HG02870 (cell line): ENCODE results near the gene ASPSCR1.
A peak's percentile ranks its signal among the peaks of the same experiment; 100 is the strongest.

ENCODE experiments used
- ATAC-seq: cut with Tn5 transposase; IDR thresholded peaks from one replicate; pipeline ENCODE4 v1.9.1; 2021; ENCODE audit warnings: mild to moderate bottlenecking, moderate library complexity; ENCODE audit not compliant: unreplicated experiment

The ASPSCR1 gene

DNA sequence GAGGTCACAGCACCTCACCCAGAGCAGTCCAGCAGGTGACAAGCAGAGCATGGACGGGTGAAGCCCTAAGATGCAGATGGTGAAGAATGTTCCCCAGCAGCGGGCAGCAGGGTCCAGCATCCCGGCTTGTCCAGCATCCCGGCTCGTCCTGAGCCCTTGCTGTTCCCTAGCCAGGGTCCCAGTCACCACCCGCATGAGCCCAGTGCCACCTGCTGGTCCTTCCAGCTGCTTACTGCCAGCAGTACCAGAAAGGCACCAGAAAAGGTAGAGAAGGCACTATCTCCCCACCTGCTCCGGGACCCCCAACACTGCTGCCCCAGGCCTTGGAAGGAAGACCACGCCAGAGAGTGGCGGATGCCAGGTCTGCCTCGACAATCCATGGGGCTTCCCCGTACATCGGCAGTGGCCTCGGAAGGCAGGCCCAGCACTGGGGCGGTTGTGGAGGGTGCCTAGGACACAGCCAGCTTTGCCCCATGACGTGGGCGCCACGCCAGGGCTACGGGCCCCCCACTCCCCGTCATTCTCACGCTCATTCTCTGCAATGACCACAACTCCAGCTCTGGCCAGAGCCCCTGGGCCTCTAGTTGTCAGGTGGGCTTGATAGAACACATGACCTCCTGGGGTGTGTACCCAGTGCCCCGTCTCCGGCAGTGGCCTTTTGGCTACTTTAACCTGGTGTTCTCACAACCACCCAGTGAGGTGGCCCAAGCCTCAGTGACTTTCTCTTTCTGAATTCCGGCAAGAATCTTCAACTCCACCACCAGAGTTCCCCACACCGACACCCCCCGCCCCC is 43.9 kb downstream of the ASPSCR1 start:
- no peak for ATAC-seq

DNA sequence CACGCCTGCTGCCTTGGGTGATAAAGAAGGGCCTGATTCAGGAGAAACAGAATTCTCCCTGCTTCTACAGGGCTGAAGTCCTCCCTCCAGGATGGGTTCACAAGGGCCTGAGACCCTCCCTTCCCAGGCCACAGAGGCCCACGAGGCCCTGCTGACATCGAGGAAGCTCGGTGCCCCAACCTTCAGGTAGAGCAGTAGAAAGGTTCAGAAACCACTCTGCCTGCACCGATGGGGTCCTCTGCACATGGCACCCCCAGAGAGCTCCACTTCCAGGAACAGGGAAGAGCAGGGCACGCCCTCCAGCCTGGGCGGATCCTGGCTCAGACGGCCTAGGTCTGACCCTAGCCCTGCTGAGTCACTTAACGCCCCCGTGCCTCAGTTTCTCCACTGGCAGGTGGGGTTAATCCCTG is 44.5 kb downstream of the ASPSCR1 start:
- no peak for ATAC-seq

DNA sequence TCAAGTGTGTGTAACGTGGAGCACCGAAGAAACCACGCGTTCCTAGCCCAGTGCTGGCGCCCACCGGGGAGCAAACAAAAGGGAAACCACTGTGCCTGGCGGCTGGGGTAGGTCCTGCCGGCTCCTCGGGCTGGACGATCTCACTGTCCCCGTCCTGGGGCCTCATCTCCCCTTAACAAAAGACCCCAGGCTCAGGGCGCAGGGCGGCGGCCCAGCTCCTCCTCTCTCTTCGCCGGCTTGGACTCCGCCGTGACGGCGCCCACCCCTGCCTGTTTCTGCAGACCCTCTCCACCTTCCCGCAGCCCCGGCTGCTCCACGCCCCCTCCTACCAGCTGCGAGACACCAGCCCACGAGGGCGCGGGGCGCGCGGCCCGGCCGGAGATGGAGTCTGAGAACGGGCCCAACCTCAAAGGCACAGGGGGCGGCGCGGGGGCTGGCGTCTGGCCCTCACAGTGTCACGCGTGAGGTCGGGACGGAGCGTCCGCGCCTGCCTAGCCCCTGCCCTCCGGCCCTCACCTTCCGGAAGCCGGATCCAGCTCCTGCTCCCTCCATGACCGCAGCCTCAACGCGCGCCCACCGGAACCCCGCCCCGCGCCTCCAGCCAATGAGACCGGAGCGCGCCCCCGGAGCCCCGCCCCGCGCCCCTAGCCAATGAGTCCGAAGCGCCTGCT is 45.0 kb downstream of the ASPSCR1 start, which contains the start of gene CENPX:
Gene CENPX, minus strand, starts transcription at position 569 of the 671 bp plus-strand sequence. Its CDS starts 17 bp downstream, at position 552.
- no peak for ATAC-seq

DNA sequence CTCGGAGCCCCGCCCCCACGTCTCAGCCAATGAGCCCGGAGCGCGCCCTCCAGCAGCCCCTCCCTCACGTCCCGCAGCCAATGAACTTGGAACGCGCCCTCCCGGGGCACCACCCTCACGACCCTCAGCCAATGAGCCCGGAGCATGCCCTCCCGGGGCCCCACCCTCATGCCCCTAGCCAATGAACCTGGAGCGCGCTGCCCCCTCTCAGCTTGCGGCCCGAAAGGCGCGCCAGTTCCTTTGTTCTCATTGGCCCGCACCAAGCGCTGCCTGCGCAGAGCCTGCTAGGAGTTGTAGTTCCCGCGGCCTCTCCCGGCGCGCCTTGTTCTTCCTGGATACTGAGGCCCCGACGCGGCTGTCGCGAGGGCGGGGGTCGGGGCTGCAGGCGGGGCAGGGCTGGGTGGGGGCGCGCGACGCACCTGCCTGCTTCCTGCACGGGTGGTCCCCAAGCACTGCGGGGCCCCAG is 45.6 kb downstream of the ASPSCR1 start, which contains the start of gene LRRC45:
Gene LRRC45, plus strand, starts transcription at position 325 of the 466 bp plus-strand sequence. CDS start 339 bp downstream, outside the sequence.
- ATAC-seq, result peak; percentile 91

DNA sequence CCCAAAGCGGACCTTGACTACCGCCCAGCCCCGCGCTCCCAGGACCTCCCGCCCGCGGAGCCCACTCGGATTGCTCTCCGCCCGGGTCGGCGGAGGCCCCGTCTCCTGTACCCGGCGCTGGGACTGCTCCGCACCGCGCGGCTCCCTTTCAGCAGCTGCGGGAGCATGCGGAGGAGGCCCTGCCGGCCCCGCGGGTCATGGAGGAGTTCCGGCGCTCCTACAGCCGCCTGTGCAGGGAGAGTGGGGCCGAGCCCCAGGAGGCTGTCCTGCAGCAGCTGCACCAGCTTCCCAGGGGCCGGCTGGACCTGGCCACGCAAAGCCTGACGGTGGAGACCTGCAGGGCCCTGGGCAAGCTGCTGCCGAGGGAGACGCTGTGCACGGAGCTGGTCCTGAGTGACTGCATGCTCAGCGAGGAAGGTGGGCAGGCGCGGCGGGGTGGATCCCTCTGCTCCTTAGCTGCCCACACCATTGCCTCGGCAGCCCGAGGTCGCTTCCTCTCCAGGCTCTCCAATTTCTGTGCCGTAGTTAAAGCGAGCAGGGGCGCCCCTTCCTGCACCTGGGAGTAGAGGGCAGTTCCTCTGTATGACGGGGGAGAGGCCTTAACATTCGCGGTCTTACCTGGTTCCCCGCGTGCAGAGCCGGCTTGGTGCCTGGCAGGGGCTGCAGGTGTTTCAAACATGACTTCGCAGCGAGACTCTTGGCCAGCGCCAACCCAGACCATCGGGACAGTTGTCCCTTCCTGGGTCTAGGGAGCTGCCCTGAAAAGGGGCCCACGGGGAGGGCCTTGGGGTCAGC is 46.2 kb downstream of the ASPSCR1 start:
- ATAC-seq, result peak; percentile 3

DNA sequence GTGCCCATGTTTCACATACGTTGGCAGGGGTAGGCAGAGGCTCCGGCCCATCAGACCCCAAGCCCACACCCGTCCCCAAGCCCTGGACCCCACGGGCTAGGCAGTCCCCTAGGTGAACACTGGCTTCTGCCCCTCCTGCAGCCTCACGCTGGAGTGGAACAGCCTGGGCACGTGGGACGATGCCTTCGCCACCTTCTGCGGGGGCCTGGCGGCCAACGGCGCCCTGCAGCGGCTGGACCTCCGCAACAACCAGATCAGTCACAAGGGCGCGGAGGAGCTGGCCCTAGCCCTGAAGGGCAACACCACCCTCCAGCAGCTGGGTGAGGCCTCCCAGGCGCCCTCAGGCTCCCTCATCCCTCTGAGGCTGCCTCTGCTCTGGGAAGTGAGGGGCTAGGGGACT is 47.4 kb downstream of the ASPSCR1 start:
- no peak for ATAC-seq

DNA sequence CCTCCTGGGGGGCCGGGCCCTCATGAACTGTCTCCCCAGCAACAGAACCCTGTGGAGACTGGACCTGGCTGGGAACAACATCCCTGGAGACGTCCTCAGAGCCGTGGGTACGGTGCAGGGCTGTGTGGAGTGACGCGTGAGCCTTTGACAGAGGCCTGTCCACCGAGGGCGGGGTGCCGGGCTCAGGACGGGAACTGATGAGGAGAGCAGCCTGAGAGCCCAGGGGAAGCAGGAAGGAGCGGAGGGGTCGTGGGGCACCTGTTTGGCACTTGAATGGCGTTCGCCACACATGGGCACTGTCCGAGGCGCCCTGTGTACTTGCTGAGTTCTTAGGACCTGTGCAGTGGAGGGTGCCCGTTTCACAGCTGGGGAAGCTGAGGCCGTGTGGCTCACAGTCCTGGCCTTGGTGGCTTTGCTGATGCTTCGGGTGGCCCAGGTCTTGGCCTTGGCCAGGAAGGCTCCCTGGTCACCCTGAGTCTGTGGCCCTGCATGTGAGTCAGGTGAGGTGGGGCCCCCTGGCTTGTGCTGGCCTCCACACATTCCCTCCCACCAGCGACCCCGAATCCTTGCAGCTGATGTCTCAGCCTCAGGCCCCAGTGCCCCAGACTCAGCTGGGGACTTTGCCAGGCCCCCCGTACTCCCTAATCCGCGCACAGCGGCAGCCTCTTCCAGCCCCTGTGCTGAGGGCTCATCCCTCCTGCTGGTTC is 48.1 kb downstream of the ASPSCR1 start:
- no peak for ATAC-seq

DNA sequence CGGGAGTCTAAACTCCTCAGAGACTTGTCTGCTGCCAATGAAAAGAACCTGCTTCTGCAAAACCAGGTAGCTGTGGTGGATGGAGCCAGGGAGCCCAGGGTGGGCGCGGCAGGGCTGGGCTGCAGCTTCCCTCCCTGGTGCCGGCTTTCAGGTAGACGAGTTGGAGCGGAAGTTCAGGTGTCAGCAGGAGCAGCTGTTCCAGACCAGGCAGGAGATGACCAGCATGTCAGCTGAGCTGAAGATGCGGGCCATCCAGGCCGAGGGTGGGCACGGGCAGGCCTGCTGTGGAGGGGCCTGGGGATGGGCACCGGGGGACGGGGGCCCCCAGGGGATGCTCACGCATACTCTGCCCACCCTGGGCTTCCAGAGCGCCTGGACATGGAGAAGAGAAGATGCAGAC is 50.8 kb downstream of the ASPSCR1 start:
- ATAC-seq, result no peak

DNA sequence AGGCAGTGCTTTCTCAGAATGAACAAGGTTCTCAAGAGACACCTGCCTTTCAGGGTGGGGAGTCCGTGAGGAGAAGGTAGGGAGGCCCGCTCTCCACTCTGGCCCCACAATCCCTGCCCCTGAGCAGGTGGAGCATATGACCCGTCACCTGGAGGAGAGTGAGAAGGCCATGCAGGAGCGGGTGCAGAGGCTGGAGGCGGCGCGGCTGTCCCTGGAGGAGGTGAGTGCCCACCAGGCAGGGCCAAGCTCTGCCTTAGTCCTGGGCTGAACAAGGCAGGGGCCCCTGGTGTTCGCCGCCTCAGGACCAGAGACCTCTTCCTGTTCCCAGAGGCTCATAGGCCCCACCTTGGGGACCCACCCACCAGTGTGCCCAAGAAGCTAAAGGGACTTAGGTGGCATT is 51.5 kb downstream of the ASPSCR1 start:
- ATAC-seq, result no peak

DNA sequence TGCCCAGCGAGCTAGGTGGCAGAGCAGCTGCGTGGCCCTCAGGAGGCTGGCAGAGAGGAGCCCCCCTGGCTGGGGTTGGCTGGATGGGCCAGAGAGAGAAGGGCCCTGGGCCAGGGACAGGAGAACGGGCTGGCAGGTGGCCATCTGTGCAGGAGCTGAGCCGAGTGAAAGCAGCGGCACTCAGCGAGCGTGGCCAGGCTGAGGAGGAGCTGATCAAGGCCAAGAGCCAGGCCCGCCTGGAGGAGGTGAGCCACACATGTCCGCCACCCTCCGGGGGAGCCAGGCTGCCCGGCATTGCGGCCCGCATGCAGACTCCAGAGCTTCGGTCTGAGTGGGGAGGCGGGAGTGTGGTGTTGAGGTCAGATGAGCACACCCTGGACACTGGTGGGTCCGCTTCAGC is 52.0 kb downstream of the ASPSCR1 start:
- ATAC-seq, result no peak

DNA sequence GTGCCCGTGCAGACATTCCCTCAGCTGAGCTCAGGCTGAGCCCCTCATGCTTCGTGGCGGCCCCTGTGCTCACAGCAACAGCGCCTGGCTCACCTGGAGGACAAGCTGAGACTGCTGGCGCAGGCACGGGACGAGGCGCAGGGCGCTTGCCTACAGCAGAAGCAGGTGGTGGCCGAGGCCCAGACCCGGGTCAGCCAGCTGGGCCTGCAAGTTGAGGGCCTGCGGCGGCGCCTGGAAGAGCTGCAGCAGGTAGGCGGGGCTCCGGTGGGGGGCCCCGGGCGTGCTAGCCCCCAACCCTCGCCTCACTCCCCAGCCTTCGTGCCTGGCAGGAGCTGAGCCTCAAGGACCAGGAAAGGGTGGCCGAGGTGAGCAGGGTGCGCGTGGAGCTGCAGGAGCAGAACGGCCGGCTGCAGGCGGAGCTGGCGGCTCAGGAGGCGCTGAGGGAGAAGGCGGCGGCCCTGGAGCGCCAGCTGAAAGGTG is 52.6 kb downstream of the ASPSCR1 start:
- ATAC-seq, result no peak

DNA sequence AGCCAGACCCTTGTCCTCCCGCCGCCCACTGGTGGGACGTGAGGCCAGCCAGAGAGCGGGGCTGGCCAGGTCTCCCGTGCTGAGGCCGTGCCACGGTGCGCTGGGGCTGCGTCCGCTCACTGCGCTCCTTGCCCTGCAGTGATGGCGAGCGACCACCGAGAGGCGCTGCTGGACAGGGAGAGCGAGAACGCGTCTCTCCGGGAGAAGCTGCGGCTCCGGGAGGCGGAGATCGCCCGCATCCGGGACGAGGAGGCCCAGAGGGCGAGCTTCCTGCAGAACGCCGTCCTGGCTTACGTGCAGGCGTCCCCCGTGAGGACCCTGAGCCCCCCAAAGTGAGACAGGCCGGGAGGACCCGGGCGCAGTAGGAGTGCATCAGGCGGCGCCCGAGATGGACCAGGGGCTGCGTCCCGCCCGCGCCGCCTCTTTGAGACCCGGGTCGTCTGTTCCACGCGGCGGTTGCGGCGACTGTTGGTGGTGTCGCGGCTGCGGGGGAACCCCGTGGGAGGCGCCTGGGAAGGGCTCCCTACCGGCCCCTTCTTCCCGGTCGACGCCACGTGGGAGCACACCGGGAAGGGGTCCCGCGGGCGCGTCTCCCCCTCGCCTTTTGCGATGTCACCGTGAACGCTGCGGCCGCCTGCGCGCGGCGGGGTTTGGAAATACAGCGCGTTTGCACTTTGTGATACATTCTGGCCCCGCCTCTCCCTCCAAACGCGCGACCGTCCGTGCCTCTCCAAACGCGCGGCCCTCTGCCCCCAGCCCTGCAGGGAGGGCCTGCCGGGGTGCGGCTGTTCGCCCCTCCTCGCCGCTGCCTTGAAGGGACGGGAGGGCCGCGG is 53.3 kb downstream of the ASPSCR1 start:
- ATAC-seq, result no peak

DNA sequence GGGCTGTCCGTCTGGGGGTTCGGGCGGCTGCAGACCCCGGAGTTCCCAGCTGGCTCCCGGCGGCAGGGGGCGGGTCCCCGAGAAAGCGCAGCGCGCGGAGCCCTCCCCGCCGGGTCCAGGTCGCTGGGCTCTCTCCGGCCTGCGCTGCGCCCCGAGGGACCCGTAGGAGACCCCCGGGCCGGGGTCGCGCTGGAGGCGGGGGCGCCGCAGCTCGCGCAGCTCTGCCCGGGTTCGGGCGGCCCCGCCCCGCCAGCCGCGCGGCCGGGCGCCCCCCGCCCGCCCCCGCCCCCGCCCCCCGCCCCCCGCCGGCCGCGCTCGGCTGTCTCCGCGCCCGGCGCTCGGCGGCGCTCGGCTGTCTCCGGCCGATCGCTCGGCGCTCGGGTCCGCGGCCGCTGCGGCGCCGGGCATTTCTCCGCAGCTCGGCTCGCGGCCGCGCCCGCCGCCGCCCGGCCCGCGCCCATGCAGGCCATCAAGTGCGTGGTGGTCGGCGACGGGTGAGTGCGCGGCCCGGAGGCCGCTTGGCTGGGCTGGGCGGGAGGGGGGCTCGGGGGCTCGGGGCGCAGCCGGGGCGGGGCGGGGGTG is 54.0 kb downstream of the ASPSCR1 start, which contains the start of gene RAC3:
Gene RAC3, plus strand, starts transcription at position 376 of the 582 bp plus-strand sequence. Its CDS starts 84 bp downstream, at position 460.
- ATAC-seq, result no peak

DNA sequence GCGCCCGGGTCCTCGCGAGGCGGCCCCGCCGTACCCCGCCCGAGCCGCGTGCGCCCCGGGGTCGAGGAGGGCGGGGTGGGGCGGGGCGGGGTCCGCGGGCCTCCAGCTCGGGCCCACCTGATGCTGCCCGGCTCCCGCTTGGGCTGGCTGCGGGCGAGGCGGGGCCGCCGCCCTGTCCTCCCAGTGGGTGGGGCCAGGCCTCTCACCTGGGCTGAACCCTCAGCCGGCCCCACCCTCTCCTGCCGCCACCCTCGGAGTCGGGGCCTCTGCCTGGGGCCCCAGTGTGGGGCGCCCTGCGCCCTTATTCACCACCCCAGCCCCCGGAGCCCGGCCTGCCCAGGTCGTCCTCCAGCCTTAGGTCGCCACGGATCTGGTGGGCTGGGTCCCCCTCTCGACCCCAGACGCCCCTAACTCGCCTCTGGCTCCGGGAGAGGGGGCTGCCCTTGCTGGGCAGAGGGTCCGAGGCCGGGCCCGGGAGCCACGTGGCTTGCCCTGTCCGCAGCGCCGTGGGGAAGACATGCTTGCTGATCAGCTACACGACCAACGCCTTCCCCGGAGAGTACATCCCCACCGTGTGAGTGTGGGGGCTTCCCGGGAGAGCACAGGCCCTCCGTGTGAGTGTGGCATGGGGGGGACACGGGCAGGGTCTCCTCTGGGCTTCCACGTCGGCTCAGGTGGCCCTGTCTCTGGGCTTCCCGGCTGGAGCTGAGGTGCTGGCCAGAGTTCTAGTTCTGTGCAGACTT is 54.6 kb downstream of the ASPSCR1 start:
- no peak for ATAC-seq

DNA sequence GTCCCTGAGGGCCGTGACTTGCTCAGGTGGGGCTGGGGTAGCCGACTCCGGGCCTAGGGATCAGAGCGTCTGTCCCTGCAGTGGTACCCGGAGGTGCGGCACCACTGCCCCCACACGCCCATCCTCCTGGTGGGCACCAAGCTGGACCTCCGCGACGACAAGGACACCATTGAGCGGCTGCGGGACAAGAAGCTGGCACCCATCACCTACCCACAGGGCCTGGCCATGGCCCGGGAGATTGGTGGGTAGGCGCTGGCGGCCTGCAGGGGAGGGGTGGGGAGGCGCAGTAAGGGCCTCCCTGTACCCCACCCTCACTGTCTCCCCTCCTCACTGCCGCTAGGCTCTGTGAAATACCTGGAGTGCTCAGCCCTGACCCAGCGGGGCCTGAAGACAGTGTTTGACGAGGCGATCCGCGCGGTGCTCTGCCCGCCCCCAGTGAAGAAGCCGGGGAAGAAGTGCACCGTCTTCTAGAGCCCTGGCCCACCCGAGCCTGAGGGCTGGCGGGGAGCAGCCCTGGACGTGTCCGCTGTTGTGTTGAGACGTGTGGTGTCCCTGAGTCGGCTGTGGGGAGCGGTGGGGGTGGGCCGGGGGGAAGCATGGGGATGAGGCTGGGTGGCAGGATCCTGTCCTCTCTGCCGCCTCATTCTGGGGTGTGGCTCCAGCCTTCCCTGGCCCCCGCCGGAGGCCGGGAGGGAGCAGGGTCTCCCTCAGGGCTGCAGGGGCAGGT is 56.1 kb downstream of the ASPSCR1 start:
- no peak for ATAC-seq

DNA sequence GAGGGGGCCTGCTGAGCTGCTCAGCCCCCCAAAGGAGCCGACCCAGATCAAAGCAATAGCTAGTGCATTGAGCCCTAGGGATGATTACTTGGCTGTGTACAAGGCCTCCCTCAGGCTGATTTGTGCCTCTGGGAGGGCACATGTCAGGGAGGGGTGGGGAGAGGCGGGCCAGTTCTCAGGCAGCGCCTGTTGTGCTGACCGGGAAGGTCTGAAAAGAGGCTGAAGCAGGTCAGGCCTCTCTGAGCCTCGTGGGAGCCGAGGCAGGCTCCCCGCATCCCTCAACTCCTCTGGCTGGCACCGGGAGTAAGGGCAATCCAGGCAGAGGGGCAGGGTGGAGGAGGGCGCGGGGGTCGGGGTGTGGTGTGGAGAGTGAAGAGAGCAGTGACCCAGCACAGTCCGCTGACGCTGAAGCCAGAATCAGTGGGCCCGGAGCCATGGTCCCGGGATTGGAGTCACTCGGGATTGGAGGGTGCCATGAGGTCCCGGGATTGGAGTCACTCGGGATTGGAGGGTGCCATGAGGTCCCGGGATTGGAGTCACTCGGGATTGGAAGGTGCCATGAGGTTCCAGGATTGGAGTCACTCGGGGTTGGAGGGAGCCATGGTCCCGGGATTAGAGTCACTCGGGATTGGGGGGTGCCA is 57.1 kb downstream of the ASPSCR1 start:
- no peak for ATAC-seq

DNA sequence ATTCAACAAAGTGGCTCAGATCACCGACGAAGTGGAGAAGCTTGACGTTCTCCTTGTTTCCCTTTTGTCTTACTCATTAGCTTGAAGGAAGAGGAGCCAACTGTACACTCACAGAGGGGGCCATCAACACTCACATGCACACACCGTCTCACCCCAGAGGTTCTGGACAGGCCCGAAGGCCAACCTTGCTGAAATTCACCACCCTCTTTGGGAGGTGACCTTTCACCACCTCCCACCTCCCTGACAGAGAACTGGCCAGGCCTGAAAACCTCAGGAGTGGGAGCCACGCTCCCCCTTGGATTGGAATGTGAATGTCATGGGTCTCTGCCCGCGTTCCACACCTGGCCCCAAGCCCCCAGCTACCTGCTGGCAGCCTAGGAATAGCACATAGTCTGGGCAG is 58.1 kb downstream of the ASPSCR1 start:
- ATAC-seq, result no peak
